ENCODE measurements around the gene TOPORS.

The TOPORS gene

DNA sequence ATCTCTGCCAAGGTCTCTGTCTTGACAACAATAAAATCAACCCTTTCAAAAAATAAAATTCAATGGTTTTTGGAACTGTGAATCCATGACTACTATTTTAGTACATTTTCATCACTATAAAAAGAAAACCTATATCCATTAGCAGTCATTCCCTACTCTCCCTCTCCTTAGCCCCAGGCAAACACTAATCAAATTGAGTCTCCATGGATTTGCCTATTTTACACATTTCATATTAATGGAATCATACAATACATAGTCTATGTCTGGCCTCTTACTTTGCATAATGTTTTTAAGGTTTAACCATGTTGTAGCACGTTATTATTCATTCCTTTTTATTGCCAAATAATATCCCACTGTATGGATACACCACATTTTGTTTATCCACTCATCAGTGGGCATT lies 50.5 kb downstream of the TOPORS start:
- DNase-seq: no peak

DNA sequence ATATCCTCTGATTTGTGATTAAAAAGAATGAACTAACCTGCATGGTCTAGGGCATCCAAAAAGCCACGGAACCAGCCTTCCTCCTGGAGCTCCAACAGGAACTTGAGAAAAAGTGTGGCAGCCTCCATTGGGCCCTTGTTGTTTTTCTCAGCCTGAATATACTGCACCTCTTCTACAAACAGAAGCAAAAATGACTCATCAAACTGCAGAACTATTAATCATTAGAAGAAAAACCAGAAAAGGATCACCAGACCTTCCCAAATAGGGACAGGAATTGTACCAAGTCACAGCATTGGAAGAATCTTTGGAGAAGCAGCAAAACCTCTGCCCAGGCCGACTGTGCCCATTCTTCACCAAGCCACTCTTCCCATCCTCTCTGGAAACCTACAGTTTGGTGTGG lies 51.6 kb downstream of the TOPORS start:
- no peak for DNase-seq

DNA sequence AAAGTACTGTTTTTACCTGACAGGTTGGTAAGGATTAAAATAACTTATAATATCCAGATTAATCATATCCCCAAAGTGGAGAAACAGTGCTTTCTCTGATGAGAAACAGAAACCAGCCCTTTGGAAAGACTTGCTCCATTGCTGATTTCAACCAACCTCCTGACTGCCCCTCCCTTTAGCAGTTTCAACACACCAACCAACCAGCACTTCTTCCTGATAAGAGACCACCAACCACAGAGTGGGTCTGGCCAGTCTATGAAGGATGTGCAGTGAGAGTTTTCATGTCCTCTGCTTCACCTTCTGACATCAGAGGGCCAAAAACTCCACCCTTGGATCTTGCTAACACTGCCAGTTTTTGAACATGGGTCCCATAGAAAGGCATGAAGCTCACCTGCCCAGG lies 54.5 kb downstream of the TOPORS start:
- DNase-seq: no peak

DNA sequence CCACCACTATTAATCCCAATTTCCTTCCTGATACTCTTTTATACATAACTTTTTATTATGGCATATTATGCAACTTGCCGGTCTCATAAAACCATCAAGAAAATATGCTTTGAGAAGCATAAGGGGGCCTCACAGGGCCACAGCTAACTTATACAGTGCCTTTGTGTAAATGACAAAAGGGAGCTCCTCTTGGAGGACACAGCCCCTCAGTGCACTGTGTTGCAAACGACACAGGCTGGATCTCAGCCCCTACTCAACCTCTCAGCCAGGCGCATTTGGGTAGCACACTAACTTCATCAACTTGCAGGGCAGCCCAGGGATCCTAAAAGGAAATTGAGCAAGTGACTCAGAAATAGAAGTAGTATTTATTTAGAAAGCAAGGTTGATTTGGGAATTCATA lies 61.8 kb downstream of the TOPORS start:
- no peak for DNase-seq
